ENCODE results near the gene IFT81. TPM values are rescaled to one million over a fixed set of nuclear protein-coding genes. Genes with fewer than 3 reads are reported as not detected.
"Not testable (repeated sequence)": the region's sequence is repeated elsewhere in the genome, so short reads cannot be mapped to it uniquely, and the experiment has no call there.

IFT81 gene
- total RNA-seq, 4 donors from 2014 or later: 4.0 to 14.8 (median 5.3) TPM

DNA sequence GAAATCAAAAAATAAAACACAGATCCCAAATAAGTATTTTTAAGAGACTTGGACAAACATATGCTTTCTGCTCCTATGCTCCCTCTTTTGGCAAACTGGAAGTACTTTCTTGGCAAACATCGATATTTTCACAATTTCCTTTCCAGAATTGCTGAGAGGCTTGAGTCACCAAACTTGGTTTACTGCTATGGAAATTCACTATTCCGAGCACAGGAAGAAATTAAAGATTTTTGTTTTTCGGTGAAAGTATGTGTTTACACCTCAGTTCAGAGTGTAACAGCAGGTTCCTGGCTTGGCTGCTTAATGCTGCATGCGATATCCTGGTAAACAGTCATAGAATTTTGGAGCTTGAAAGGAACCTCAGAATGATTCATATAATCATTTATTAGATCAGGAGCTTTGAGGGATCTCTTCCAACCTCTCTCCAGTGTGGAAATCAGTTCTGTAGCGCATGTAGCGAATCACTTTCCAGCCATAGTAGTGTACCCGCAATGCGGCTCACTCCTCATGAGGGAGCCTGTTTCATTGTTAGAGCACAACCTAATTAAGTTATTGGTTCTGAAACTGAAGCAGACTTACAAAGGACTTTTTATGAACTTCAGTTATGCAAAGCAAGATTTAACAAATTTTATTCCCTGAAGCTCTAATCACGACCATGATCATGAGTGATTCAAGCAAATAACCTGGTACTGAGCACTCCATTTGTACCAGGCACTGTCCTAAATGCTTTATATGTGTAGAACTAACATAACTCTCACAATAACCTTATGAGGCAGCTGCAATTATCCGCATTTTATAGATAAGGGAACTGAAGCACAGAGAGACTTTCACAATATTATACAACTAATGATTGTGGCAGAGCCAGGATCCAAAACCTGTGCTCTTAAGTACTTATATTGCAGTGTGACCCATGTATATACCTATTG, 100.5 kb downstream of the IFT81 start:
- ATAC-seq (ENCODE audit: low FRiP score) (peak; percentile 91), DNase-seq (ENCODE audit: low spot score) (no peak)
- TF ChIP-seq, protein P1, sequence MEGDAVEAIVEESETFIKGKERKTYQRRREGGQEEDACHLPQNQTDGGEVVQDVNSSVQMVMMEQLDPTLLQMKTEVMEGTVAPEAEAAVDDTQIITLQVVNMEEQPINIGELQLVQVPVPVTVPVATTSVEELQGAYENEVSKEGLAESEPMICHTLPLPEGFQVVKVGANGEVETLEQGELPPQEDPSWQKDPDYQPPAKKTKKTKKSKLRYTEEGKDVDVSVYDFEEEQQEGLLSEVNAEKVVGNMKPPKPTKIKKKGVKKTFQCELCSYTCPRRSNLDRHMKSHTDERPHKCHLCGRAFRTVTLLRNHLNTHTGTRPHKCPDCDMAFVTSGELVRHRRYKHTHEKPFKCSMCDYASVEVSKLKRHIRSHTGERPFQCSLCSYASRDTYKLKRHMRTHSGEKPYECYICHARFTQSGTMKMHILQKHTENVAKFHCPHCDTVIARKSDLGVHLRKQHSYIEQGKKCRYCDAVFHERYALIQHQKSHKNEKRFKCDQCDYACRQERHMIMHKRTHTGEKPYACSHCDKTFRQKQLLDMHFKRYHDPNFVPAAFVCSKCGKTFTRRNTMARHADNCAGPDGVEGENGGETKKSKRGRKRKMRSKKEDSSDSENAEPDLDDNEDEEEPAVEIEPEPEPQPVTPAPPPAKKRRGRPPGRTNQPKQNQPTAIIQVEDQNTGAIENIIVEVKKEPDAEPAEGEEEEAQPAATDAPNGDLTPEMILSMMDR (IDR thresholded peaks at IDR 0.05): peak in 1 of 3 donors; percentile 12

DNA sequence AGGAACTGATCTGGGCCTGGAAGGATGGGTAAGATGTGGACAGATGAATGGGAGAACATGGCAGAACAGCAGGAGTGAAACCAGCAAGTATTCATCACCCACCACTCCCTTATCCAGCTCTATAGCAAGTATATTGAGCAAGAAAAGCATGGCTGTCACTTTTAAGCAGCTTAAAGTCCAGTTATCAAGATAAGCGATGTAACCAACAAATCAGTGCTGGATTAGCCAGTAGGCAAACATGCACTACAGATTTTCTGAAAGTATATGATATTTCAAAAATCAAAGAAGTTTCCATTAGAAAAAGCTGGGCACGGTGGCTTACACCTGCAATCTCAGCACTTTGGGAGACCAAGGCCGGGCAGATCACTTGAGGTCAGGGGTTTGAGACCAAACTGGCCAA, 103.0 kb downstream of the IFT81 start:
- DNase-seq (ENCODE audit: low spot score): no peak
- TF ChIP-seq, protein P1 (IDR thresholded peaks at IDR 0.05): no peak
- no peak for ATAC-seq (ENCODE audit: low FRiP score)

DNA sequence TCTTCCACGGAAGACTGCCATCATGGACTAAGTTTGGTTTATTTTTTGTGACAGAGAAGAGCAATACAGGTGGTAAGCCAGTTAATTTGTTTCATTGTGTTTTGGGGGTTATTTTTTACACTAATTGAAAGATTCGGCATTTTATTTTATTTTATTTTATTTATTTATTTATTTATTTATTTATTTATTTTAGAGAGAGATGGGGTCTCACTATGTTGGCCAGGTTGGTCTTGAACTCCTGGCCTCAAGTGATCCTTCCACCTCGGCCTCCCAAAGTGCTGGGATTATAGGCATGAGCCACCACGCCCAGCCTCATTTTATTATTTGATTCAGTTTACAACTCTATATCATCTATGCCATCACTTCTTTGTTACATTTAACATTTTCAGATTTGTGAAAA, 104.2 kb downstream of the IFT81 start:
- DNase-seq (ENCODE audit: low spot score); ATAC-seq (ENCODE audit: low FRiP score): not testable (repeated sequence)

DNA sequence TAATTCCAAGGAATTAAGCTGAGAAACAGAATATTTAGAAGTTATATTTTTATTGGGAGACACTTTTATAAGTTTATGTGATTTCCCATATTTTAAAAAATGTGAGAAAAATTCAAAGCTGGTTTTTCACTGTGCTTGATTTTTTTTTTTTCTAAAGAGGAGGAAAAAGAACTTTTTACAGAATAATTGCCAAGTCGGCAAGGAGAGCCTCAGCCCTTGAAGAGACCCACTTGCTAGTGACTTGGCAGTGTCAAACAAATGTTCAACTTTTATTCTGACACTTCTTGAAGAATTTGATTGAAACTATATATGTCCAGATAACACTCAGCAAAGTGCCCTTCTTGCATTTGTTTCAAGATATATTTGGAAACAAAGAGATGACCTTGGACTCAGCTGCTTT, 104.6 kb downstream of the IFT81 start:
- ATAC-seq (ENCODE audit: low FRiP score) (no peak), DNase-seq (ENCODE audit: low spot score) (no peak)
- TF ChIP-seq, protein P1 (IDR thresholded peaks at IDR 0.05): no peak

DNA sequence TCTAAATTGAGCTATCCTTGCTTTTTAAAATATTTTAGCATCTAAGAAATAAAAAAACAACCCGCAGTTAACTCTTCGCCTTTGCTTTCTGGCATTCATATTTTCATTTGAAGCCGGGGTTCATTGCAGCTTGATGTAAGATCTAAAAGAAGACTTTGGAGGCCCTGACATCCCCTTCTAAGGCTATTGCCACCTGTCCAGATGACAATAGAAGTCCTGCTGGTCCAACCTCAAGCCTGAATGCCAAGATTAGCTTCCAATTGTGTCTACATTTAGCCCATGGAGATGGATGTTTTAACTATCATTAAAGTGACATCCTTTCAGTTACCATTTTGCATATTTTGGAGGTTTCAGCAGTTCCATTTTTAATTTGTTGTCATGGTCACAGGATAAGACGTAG, 105.3 kb downstream of the IFT81 start:
- TF ChIP-seq, protein P1 (IDR thresholded peaks at IDR 0.05): no peak
- DNase-seq (ENCODE audit: low spot score): no peak
- no peak for ATAC-seq (ENCODE audit: low FRiP score)

DNA sequence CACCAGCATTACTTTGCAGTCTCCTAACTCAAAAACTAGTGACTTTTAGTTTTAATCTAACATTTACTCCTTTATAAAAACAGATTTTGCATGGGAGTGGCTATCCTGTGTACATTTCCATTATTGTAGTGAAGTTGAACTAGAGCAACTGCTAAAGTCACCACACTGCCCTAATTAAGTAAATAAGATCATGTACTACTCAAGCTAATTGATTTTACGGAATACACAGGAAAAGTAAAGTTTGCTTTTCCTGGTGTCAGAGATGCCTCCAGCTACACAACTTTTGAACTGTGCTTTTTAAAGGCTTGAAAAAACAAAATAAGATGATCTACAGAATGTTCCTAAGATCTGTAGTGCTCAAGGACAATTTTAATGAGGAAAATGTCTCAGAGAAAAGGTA, 106.5 kb downstream of the IFT81 start:
- ATAC-seq (ENCODE audit: low FRiP score) (no peak), DNase-seq (ENCODE audit: low spot score) (no peak)
- TF ChIP-seq, protein P1 (IDR thresholded peaks at IDR 0.05): no peak

DNA sequence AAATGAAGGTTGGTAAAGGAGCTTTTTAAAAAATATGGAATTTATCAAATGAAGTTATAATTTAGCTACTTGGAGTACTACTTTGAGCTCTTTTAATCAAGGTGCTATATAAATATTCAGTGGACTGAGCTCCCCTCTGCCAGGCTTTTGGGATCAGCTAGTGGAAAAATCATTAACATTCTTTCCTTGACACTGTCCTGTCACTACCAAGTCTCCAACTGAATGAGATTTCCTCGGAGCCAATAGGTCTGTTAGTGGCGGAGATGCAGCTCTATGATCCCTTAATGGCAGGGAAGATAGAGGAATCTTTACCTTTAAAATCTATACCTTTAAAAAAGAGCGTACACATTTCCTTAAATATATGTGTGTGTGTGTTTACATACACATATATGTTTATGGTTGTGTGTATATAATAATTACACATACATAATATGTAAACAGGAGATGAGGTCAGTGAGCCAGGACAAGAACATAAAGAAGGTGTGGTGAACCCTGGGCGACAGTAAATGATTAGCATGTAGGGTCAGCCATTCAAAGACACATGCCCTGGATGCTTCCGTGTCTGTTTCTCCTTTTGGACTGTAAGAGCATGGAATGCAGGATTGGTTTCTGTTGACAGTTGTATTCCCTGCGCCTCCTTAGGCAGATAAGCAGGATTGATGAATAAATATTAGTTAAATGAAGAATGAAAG, 109.2 kb downstream of the IFT81 start:
- TF ChIP-seq, protein P1 (IDR thresholded peaks at IDR 0.05): no peak
- ATAC-seq (ENCODE audit: low FRiP score) (no peak), DNase-seq (ENCODE audit: low spot score) (no peak)

Data from omental fat pad (tissue), 4 donors.